Effector CD4-positive, alpha-beta T cell (primary cell): ENCODE data around the gene CCDC87.
"Not testable (repeated sequence)": the region's sequence is repeated elsewhere in the genome, so short reads cannot be mapped to it uniquely, and the experiment has no call there.

Source experiments
- DNase-seq: peaks from one replicate; pipeline ENCODE4 v3.0.0-alpha.2; 2020

Gene CCDC87

GRCh38 chr11:66614073-66614472 is 21.2 kb upstream of the CCDC87 start:
- DNase-seq: no peak

- no peak for DNase-seq
Observed at GRCh38 chr11:66612458-66612857, 19.6 kb upstream of the CCDC87 start.

GRCh38 chr11:66609721-66610617 is 17.1 kb upstream of the CCDC87 start:
- no peak for DNase-seq

- DNase-seq: no peak
Observed at GRCh38 chr11:66607126-66607834, 14.4 kb upstream of the CCDC87 start.

- DNase-seq: not testable (repeated sequence)
Observed at GRCh38 chr11:66606608-66607007, 13.7 kb upstream of the CCDC87 start.

GRCh38 chr11:66604155-66604554 is 11.3 kb upstream of the CCDC87 start:
- DNase-seq: no peak

- no peak for DNase-seq
Observed at GRCh38 chr11:66603072-66603471, 10.2 kb upstream of the CCDC87 start.

- no peak for DNase-seq
Observed at GRCh38 chr11:66600631-66601233, 7.9 kb upstream of the CCDC87 start.

- DNase-seq: no peak
Observed at GRCh38 chr11:66600219-66600618, 7.4 kb upstream of the CCDC87 start.

- no peak for DNase-seq
Observed at GRCh38 chr11:66598993-66599392, 6.1 kb upstream of the CCDC87 start.

GRCh38 chr11:66595245-66595904 is 2.5 kb upstream of the CCDC87 start:
- no peak for DNase-seq

- DNase-seq: no peak
Observed at GRCh38 chr11:66593650-66594049, 787 bp upstream of the CCDC87 start.

GRCh38 chr11:66593303-66593635 is 406 bp upstream of the CCDC87 start:
- DNase-seq: no peak

- no peak for DNase-seq
Observed at GRCh38 chr11:66591175-66591574, 1.7 kb downstream of the CCDC87 start.

- no peak for DNase-seq
Observed at GRCh38 chr11:66589996-66590675, 2.7 kb downstream of the CCDC87 start.

- not testable (repeated sequence) for DNase-seq
Observed at GRCh38 chr11:66589315-66589714, 3.5 kb downstream of the CCDC87 start.

GRCh38 chr11:66586136-66586535 is 6.7 kb downstream of the CCDC87 start:
- DNase-seq: no peak

GRCh38 chr11:66585447-66585846 is 7.4 kb downstream of the CCDC87 start:
- DNase-seq: not testable (repeated sequence)

- DNase-seq: not testable (repeated sequence)
Observed at GRCh38 chr11:66582565-66583147, 10.2 kb downstream of the CCDC87 start.

GRCh38 chr11:66581261-66581660 is 11.6 kb downstream of the CCDC87 start:
- no peak for DNase-seq

GRCh38 chr11:66580803-66581202 is 12.1 kb downstream of the CCDC87 start:
- DNase-seq: no peak

- DNase-seq: peak; percentile 76
Observed at GRCh38 chr11:66579017-66579606, 13.8 kb downstream of the CCDC87 start.
